Measurements from ENCODE around the gene UGT1A3.
"Not testable (repeated sequence)": the region's sequence is repeated elsewhere in the genome, so short reads cannot be mapped to it uniquely, and the experiment has no call there.

- not testable (repeated sequence) for TF ChIP-seq CTCF (conservative IDR thresholded peaks at IDR 0.05; ENCODE audit: low read depth, low read length); EZH2 (IDR thresholded peaks at IDR 0.05; ENCODE audit: borderline replicate concordance, low read depth, low read length, poor library complexity, severe bottlenecking)
Measured at GRCh38 chr2:233750689-233751088, 21.8 kb downstream of the UGT1A3 start.

Measured in A673 (cell line).